H9 (cell line): ENCODE results near the gene APBA2. TPM values are rescaled to one million over a fixed set of nuclear protein-coding genes. Genes with fewer than 3 reads are reported as not detected.
A peak's percentile ranks its signal among the peaks of the same experiment; 100 is the strongest.

Source experiments
- DNase-seq: peaks from one replicate; pipeline ENCODE4 v3.0.0-alpha.2; 2017
- H2AFZ ChIP-seq: one replicate; pipeline ENCODE4 v1.6.1; 2013; ENCODE audit warnings: mild to moderate bottlenecking, low read length, control low read depth, moderate library complexity
- H2AK5ac ChIP-seq: 2 replicates; pipeline ENCODE4 v1.6.1; 2013; ENCODE audit warnings: low read length, control low read depth, mixed read lengths; ENCODE audit not compliant: insufficient read length
- H2BK120ac ChIP-seq: one replicate; pipeline ENCODE4 v1.6.1; 2013; ENCODE audit warnings: low read depth, mild to moderate bottlenecking, low read length, control low read depth, inconsistent platforms; ENCODE audit not compliant: poor library complexity, severe bottlenecking
- H2BK12ac ChIP-seq: 2 replicates; pipeline ENCODE4 v1.6.1; 2013; ENCODE audit warnings: low read length, control low read depth, mixed read lengths, low read depth; ENCODE audit not compliant: insufficient read length
- H2BK15ac ChIP-seq: 2 replicates; pipeline ENCODE4 v1.6.1; 2013; ENCODE audit warnings: low read depth, low read length, control low read depth
- H2BK20ac ChIP-seq: one replicate; pipeline ENCODE4 v1.6.1; 2013; ENCODE audit warnings: low read depth, mild to moderate bottlenecking, low read length, control low read depth, inconsistent platforms; ENCODE audit not compliant: poor library complexity, severe bottlenecking
- H2BK5ac ChIP-seq: 2 replicates; pipeline ENCODE4 v1.6.1; 2013; ENCODE audit warnings: low read length, control low read depth, mixed read lengths; ENCODE audit not compliant: insufficient read length
- H3K14ac ChIP-seq: 2 replicates; pipeline ENCODE4 v1.6.1; 2013; ENCODE audit warnings: low read length, control low read depth; ENCODE audit not compliant: insufficient read depth
- H3K18ac ChIP-seq: 2 replicates; pipeline ENCODE4 v1.6.1; 2013; ENCODE audit warnings: low read depth, mild to moderate bottlenecking, mixed read lengths, low read length, control low read depth; ENCODE audit not compliant: insufficient read length
- H3K23ac ChIP-seq: 2 replicates; pipeline ENCODE4 v1.6.1; 2013; ENCODE audit warnings: low read length, control low read depth, mixed read lengths, low read depth; ENCODE audit not compliant: insufficient read length
- H3K23me2 ChIP-seq: 2 replicates; pipeline ENCODE4 v1.6.1; 2013; ENCODE audit warnings: low read depth, mild to moderate bottlenecking, mixed read lengths, low read length, control low read depth; ENCODE audit not compliant: insufficient read length, poor library complexity, severe bottlenecking
- H3K27ac ChIP-seq: 2 replicates; pipeline ENCODE4 v1.5.1; 2013; ENCODE audit warnings: low read length, control low read depth, mixed read lengths, low read depth; ENCODE audit not compliant: insufficient read length
- H3K27me3 ChIP-seq: 2 replicates; pipeline ENCODE4 v1.6.1; 2013; ENCODE audit warnings: low read length, control low read depth, inconsistent platforms; ENCODE audit not compliant: insufficient read depth
- H3K4ac ChIP-seq: 2 replicates; pipeline ENCODE4 v1.6.1; 2013; ENCODE audit warnings: low read depth, mild to moderate bottlenecking, control low read depth, inconsistent platforms, low read length, moderate library complexity
- H3K4me1 ChIP-seq: 2 replicates; pipeline ENCODE4 v1.6.1; 2013; ENCODE audit warnings: low read length, control low read depth, inconsistent platforms; ENCODE audit not compliant: insufficient read depth
- H3K4me2 ChIP-seq: 2 replicates; pipeline ENCODE4 v1.6.1; 2013; ENCODE audit warnings: low read length, control low read depth, mixed read lengths; ENCODE audit not compliant: insufficient read length, insufficient read depth
- H3K56ac ChIP-seq: 2 replicates; pipeline ENCODE4 v1.6.1; 2013; ENCODE audit warnings: low read depth, mild to moderate bottlenecking, mixed read lengths, low read length, control low read depth; ENCODE audit not compliant: insufficient read length
- H3K79me1 ChIP-seq: 2 replicates; pipeline ENCODE4 v1.6.1; 2013; ENCODE audit warnings: low read depth, mild to moderate bottlenecking, moderate library complexity, low read length, control low read depth, inconsistent platforms; ENCODE audit not compliant: insufficient read depth, poor library complexity, severe bottlenecking
- H3K79me2 ChIP-seq: 2 replicates; pipeline ENCODE4 v1.6.1; 2013; ENCODE audit warnings: low read length, control low read depth, inconsistent platforms; ENCODE audit not compliant: insufficient read depth
- H3K9ac ChIP-seq: 2 replicates; pipeline ENCODE4 v1.6.1; 2013; ENCODE audit warnings: low read length, control low read depth, mixed read lengths; ENCODE audit not compliant: insufficient read length; ENCODE audit errors: extremely low read depth
- H3K9me3 ChIP-seq: one replicate; pipeline ENCODE4 v1.6.1; 2013; ENCODE audit warnings: low read depth, low read length, inconsistent platforms; ENCODE audit not compliant: control insufficient read depth
- H3T11ph ChIP-seq: one replicate; pipeline ENCODE4 v1.6.1; 2013; ENCODE audit warnings: mild to moderate bottlenecking, low read length, control low read depth, inconsistent platforms
- H4K20me1 ChIP-seq: one replicate; pipeline ENCODE4 v1.6.1; 2013; ENCODE audit not compliant: control insufficient read depth, insufficient read length, insufficient read depth
- H4K5ac ChIP-seq: 2 replicates; pipeline ENCODE4 v1.6.1; 2013; ENCODE audit warnings: low read depth, mild to moderate bottlenecking, mixed read lengths, low read length, control low read depth; ENCODE audit not compliant: insufficient read length
- H4K8ac ChIP-seq: replicated peaks from 2 replicates; pipeline ENCODE4 v1.6.1; 2013; ENCODE audit warnings: low read length, control low read depth, mixed read lengths, low read depth; ENCODE audit not compliant: insufficient read length
- H4K91ac ChIP-seq: 2 replicates; pipeline ENCODE4 v1.6.1; 2013; ENCODE audit warnings: low read depth, mild to moderate bottlenecking, moderate library complexity, mixed read lengths, low read length, control low read depth; ENCODE audit not compliant: insufficient read length
- H3K27ac Mint-ChIP-seq, 3 experiments: 2 replicates in 2 of 3; 3 replicates in 1 of 3; pipeline ENCODE4 v1.8.0; 2020 to 2021; ENCODE audit warnings: mixed read lengths in 3 of 3, mild to moderate bottlenecking in 1 of 3, moderate library complexity in 1 of 3
- H3K27me3 Mint-ChIP-seq: 2 replicates; pipeline ENCODE4 v1.8.0; 2021; ENCODE audit warnings: low read depth, mild to moderate bottlenecking, moderate library complexity, mixed read lengths
- H3K36me3 Mint-ChIP-seq, 3 experiments: 2 replicates in 2 of 3; 3 replicates in 1 of 3; pipeline ENCODE4 v1.8.0; 2020 to 2021; ENCODE audit warnings: low read depth in 3 of 3, mixed read lengths in 3 of 3; ENCODE audit not compliant: insufficient read depth in 1 of 3
- H3K4me1 Mint-ChIP-seq, 2 experiments: 2 replicates each; pipeline ENCODE4 v1.8.0; 2020; ENCODE audit warnings: mixed read lengths in 2 of 2
- H3K4me3 Mint-ChIP-seq, 2 experiments: 2 replicates in 1 of 2; 3 replicates in 1 of 2; pipeline ENCODE4 v1.8.0; 2020 to 2021; ENCODE audit warnings: mild to moderate bottlenecking in 2 of 2, mixed read lengths in 2 of 2, moderate library complexity in 1 of 2
- H3K9me3 Mint-ChIP-seq, 2 experiments: 2 replicates in 1 of 2; 3 replicates in 1 of 2; pipeline ENCODE4 v1.8.0; 2020; ENCODE audit warnings: mild to moderate bottlenecking in 2 of 2, mixed read lengths in 2 of 2, moderate library complexity in 1 of 2
- CTCF ChIP-seq: fragments of 200-600 bp; sonication (generic); conservative IDR thresholded peaks from 3 replicates; pipeline ENCODE4 v1.8.0; 2021; ENCODE audit warnings: antibody characterized with exemption, mild to moderate bottlenecking
- WGBS: extraction: QIAGEN DNeasy Blood & Tissue Kit; methylation state at CpG from one replicate; pipeline ENCODE4 v1.1.7; 2013; ENCODE audit warnings: missing lambda C conversion rate, low lambda C conversion rate, mixed read lengths; ENCODE audit not compliant: insufficient read length; ENCODE audit errors: extremely low coverage; 5-methylcytosine and 5-hydroxymethylcytosine counted together
- total RNA-seq: library from RNA; stranded (reverse); gene quantifications from 2 replicates; pipeline ENCODE4 v1.2.1, GENCODE V29; 2021

Gene APBA2
- total RNA-seq, 1 experiment from 2014 or later: 14.3 TPM

GRCh38 chr15:28888302-28888894 lies 2.6 kb downstream of the APBA2 start:
- Histone ChIP-seq H2AFZ (no peak overlapping the region), H3K23ac (no peak overlapping the region), H3T11ph (no peak overlapping the region), H3K9me3 (no peaks in the 10 kb centered on the region), H2BK15ac (no peak overlapping the region), H3K4ac (no peak overlapping the region), H2BK12ac (no peak overlapping the region), H2AK5ac (no peak overlapping the region), H4K91ac (no peak overlapping the region), H3K27ac (no peak overlapping the region), H4K8ac (no peak overlapping the region), H4K5ac (no peak overlapping the region), H3K79me2 (no peaks in the 10 kb centered on the region; the same call in 1 of the 2 replicates), H3K23me2 (peaks cover 8% of the 10 kb centered on the region), H3K9ac (no peak overlapping the region), H2BK20ac (no peak overlapping the region), H4K20me1 (no peaks in the 10 kb centered on the region), H3K79me1 (no peaks in the 10 kb centered on the region), H2BK5ac (no peak overlapping the region), H3K14ac (peak overlapping the region; percentile 41; the same call in 1 of the 2 replicates), H2BK120ac (no peak overlapping the region), H3K4me1 (no peaks in the 10 kb centered on the region), H3K56ac (no peak overlapping the region), H3K27me3 (peaks cover 6% of the 10 kb centered on the region; the same call in 1 of the 2 replicates), H3K18ac (no peak overlapping the region), H3K4me2 (no peak overlapping the region)
- H3K9me3 Mint-ChIP-seq: no peaks in the 10 kb centered on the region; a peak in 1 of 5 replicates
- no peak for TF ChIP-seq CTCF
- H3K4me1 Mint-ChIP-seq: peaks cover 13 to 31% of the 10 kb centered on the region in 2 experiments
- no peaks in the 10 kb centered on the region for H3K36me3 Mint-ChIP-seq
- no CpG with 5 or more reads among the region's 18 CpGs for WGBS
- H3K27me3 Mint-ChIP-seq: peaks cover 51% of the 10 kb centered on the region
- no peak overlapping the region for H3K4me3 Mint-ChIP-seq
- no peak overlapping the region for H3K27ac Mint-ChIP-seq
- no peak for DNase-seq
